Activated CD4-positive, CD25-positive, alpha-beta regulatory T cell treated with anti-CD3 and anti-CD28 coated beads, Interleukin-2, amount 50 U/mL, for 24 hours (primary cell): ENCODE measurements around the gene MAD1L1.

Experiments used
- ATAC-seq, 2 donors: fragments of 150-1000 bp; cut with Tn5 transposase; one replicate each; pipeline ENCODE4 v1.10.0; 2021; ENCODE audit warnings: mild to moderate bottlenecking in 1 of 2, moderate library complexity in 1 of 2

The MAD1L1 gene

DNA sequence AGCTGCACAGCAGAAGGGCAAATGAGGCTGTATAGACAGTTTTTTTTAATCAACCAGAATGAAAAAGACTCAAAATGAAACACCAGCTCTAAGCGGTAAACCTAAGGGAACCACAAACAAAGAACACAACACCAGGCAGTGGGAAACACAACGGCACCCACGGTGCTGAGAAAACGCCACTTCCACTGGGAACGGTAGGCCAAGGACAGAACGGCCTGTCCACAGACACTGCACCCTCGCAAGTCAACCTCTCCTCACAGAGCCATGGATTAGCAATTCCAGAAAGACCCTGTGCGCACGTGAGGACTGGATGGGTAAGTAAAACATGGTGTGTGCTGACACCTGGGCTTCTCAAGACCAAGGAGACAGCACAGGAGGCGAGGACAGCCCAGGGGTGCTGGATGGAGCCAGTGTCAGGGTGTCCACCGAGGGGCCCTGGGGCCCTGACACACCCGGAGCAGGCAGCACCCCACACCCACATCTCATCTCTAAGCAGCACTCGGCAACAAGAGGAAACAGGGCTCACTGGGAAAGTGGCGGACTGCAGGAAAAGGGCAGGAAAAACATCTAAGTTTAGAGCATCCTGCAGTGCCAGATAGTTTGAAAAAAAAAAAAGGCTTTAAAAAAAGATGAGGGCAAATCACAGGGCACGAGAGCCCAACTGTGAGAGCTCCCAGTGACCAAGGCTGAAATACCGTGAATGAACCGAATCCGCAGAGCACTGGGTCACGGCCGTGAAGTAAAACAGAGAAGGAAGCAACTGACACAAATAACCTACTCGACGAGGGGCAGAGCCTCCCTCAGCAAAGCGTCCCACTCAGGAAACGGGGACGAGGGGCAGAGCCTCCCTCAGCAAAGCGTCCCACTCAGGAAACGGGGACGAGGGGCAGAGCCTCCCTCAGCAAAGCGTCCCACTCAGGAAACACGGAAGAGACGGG lies 120.2 kb downstream of the MAD1L1 start:
- no peak for ATAC-seq

DNA sequence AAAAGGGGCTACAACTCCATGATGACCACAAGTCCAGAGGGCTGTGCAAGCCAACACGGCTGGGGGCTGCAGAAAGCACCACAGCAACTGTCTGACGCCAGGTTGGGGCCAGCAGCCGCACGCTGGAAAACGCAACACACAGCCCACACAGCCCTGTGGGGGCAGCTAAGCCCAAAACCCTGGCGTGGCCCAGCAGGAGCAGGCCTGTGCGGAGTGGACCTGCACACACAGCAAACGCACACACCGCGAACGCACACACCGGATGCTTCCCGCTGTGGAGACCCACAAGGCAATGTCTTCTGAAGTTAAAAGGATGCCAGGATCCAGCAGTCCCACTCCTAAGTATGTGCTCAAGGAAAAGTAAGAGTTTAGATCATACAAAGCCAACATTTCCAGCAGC lies 121.2 kb downstream of the MAD1L1 start:
- no peak for ATAC-seq

DNA sequence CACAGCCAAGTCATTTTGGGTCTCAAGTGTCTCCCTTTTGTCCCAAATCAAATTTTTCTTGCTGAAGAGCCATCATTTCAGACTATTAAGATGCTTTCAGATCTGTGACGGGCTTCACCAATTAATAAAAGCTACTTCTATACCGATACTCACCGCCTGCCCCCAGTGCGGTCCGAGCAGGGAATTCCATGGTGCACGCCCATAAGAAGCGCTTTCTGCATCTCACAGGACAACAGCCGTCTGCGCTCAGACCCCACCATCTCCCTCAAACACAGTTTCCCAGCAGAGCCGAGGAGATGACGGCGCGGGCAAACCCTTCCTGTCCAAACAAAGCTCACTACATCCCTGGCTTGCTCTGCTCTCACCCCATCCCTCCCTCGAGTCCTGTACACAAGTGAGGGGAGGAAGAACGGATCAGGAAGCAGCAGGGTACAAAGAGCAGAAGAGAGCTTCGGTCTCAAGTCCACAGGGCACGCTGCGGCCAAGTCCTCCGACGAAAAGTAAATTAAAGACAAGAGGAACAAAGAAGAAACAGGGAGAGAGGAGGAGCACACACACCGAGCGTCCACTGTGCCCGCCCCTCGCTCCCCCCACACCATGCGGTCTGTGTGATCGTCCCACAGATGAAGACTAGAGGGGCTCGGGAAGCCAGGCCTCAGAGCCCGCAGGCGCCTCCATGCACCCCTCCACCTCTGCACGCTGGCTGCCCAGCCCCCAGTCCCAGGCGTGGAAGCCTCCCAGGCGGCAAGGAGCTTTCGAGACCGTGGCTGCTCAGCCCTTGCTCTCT lies 121.9 kb downstream of the MAD1L1 start:
- ATAC-seq: no peak

DNA sequence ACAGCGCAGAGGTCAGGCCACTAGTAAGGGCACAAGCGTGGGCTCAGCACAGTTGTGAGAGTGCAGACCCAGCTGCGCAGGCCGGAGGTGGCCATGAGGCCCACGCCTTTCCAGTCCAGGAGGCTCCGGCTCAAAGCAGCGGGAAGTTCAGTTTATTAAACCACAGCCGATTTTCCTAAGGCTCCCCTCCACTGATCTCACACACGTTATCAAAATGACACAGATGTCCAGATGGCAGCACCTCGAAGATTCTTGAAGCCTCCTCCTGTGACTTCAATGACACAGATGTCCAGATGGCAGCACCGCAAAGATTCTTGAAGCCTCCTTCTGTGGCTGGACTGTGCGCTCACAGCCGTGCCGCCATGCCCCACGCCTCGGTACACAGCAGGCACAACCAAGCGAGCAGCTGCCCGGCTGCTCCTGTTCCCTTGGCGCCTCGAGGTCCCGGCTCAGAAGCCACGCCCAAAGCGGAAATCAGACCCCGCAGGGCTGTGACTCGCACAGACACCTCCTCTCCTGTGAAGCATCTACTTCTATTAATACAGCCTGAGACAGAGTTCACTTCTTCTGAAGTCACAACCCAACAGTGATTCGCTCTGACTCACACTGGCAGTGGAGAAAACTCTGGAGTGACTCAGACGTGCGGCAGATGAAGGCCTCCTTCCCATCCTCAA lies 122.7 kb downstream of the MAD1L1 start:
- peak; percentile 99 to 100 for ATAC-seq

DNA sequence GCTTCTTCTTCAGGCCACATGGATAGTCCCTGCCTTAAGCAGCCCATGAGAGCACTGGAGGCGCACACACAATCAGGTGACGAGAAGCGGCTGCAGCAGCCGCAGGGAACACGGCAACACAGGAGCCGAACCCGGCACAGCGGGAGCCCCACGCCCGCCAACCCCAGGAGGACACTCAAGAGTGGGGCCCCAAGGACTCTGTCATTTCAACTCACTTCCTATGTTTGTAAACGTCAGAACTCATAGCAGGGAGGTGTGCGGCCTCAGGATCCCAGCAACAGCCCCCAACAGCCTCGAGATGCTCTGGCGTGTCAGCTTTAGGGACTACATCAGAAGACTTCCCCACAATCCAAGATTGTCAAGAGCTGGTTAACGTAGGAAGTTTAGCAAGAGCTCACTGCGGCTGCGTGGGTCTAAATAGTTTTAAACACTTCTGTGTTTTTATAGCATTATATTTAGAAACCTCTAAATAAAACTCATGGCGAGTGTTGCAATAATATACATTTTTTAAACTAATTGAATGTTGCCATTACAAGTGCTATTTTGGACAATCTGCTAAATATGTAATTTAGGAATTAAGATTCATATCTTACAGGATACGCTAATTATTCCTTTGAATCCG lies 123.4 kb downstream of the MAD1L1 start:
- ATAC-seq: no peak

DNA sequence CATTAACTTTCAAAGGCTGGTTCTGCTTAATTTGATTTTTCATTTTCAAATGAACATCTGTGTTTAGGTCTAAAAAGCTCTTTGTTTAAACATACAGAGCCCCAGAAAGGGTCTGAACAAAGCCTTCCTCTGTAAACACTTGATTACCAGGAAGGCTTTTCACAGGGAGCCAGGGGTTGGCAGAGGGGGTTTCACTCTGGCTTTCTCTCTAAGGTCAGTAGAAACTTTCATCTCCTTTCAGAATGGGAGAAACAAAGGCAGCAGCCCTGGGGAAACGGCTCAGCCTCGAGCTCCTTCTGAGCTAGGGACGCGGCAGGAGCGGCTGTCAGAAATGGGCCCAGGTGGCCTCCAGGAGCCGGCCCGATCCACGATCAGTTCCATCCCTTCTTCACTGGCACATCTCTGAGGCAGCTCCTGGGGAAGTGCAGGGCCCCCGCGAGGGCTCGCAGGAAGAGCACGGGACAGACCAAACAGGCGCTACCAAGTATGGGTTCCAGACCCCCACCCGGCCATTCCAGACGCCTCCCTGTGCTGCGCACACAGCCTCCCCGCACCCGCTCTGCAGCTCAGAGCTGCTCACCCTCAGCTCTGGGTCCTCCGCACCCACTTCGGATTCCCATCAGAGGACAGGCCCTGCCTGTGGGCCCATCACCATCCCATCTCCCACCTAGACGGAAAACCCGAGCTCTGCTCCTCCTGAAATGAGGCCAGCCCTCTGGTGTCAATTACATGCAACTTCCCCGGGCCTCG lies 124.1 kb downstream of the MAD1L1 start:
- no peak for ATAC-seq

DNA sequence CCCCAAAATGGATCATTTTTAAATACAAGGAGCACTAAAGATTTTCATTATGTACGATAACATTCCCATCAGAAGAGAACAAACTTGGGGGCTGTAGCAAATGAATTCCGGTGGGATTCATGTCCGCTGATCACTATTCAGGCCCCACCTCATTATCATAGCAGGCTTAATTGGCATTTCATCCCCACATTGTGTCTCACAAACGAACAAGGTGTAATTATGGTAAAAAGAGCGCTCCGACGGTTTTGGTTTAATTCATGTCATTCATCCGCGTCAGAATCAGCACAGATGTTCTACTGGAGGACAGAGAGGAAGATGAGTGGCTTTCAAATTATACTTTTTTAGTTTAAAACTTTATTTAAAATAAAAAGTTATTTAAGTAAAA lies 124.7 kb downstream of the MAD1L1 start:
- ATAC-seq: no peak

DNA sequence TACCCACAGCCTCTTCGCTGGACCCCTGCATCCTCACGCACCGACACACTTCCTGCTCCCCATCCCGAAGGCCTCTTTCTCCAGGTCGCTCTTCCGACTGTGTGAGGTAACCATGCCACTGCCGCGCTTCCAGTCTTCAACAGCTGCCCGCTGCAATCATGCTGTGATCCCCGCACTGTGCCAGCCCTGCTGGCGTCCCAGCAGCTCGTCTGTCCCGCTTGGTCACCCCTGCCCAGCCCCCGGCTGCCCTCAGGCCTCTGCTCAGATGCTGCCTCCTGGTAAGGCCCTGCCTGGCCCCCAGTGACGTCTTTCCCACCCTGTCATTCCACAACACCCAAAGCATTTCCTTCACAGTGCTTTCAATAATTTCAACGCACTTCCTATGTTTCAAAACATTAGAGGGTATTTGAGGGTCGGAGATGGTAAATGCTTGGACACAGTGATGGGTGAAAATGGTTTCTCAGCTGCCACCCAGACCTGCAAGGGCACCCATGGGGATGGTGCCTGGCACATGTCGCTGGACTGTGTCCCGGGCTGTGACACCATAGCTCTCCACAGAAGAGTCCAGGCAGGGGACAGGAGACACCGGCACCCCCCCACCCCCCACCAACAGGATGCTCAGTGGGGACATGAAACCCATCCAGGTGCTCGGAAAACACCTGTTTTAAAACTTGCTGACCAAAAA lies 125.2 kb downstream of the MAD1L1 start:
- ATAC-seq: no peak

DNA sequence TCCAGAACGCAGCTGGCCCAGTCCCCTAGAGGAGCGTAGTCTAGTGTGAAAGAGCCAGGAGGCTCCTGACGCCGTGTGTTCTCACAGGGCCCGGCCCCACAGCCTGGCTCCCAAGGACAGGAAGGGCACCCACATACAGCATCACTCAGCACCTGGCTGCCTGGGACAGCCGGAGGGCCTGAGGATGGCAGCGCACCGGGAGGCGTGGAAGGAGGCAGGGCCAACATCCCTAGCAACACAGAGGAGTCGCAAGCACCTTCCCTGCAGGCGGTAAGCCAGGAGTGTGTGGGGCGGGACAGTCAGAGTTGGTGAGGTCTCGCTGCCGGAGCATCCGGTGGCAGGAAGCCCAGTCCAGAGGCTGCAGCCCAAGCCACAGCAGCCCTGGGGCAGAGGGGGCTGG lies 125.8 kb downstream of the MAD1L1 start:
- no peak for ATAC-seq

DNA sequence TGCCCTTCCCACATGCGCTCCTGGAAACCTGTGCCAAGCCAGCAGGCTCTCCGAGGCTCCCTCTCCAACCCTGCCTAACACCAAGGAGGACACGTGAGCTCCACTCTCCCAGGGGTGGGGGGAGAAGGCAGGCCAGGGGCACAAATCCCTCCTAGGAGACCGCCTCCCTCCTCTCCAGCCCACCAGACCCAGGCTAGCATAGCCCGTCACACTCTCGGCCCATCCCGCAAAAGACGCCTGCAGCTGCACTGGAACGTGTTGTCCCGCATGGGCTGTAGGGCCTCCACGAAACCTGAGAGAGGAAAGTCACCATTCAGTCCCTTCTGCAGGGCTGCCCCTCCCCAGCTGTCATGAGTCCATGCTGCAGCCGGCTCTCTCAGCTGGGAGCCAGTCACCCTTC lies 126.3 kb downstream of the MAD1L1 start:
- ATAC-seq: no peak

DNA sequence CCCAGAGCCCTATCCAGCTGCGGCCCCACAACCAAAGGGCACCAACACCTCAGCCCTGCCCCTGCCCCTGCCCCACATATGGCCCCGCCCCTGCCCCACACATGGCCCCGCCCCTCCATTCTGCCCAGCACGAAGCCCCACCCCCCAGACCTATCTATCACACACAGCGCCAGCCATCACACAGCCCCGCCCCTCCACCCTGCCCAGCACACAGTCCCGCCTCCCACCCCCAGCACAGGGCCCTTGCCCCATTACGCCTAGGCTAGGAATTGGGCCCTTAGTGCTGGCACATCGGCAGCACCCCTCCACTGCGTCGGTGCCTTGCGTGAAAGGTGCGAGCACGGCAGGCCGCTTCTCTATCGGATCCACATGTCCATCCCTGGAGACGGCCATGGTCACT lies 126.8 kb downstream of the MAD1L1 start:
- no peak for ATAC-seq

DNA sequence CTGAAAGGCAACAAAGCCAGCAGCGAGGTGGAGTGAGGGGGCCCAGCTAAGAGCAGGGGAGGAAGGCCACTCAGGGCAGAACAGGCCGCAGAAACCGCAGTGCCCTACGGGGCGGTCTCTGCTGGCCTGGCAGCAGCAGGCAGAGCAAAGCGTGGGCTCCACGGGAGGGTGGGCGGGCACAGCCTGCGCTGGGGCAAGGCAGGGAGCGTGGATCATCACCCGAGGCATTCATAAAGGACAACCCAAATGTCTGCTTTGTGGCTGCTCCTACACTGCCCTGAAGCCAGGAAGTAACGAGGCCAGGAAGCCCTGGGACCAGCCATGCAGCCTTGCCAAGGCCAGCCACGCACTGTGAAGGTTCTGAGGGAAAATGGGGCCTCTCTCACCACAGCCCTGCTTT lies 127.5 kb downstream of the MAD1L1 start:
- ATAC-seq: no peak

DNA sequence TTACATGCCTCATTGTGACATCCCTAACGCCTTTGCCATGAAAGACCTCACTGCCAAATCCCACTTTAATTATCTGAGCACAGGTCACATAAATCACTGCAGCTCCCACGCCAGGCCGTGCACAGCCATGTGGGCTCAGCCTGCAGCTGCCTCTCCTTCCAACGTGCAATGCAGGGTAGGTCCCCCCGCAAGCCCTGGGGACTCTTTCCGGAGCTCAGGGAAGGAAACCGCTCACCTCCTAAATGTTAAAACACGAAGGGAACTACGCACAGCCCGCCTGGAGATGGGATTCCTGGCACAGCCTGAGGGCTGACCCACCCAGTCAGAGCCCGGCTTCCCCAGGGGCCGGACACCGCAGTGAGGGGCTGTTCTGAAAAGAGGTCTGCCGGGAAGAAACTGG lies 128.0 kb downstream of the MAD1L1 start:
- ATAC-seq: no peak

DNA sequence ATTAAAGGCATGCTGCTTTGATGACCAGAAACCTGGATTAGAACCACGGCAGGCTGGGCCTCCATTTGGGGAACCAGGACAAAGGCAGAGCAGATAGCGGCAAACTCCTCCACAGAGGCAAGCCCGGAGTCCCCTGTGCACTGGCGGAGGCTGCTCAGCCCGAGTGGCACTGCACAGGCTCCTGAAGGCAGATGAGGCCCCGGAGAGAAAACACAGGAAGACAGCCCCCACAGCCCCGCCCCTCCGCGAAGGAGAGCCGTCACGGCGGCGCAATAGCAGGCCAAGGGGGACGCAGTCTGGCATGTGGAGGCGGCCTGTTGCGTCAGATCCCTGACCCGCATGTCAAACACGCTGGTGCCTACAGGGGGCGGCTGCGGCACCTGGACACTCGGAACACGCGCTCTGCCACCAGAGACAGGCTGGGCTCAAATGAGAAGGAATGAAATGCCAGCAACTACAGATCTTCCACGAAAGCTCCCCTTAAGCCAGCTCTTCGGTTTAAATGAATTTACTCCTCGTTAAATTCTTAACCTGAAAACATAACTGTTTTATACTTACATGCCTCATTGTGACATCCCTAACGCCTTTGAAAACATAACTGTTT lies 128.5 kb downstream of the MAD1L1 start:
- peak; percentile 68 to 71 for ATAC-seq

DNA sequence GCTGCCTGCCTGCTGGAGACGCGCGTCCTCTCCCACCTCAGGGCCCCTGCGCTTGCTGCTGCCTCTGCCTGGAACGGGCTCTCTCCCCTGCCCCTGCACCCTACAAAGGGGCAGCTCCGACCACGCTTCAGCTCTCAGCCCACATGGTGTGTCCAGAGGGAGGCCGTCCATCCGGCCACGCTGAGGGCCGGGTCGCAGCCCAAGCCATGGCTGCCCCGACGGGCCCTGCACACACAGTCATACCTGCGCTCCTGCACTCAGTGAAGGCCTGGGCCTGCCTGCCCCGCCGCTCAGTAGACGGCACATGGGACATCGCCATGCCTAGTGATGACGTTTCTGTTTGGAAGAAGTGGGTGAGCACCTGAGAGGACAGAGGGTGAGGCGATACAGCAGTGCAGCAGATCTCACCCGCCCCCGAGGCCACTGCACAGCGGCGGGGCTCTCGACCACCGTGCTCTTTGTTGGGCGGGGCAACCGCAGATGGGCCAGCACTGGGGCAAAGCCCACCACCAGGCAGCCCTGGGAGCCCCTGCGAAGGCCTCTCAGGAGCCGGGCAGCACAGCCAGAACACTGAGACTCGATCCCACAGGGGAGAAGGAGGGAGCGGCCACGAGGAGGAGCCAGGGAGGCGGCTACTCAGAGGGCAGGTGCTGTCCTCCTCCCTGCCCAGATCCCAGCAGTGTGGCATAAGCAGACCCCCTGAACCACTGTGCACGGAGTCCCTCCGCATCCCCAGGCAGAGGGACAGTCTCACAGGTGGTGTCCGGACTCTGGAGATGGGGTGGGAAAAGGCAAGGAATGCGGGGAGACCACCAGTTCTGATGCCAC lies 129.5 kb downstream of the MAD1L1 start:
- no peak for ATAC-seq

DNA sequence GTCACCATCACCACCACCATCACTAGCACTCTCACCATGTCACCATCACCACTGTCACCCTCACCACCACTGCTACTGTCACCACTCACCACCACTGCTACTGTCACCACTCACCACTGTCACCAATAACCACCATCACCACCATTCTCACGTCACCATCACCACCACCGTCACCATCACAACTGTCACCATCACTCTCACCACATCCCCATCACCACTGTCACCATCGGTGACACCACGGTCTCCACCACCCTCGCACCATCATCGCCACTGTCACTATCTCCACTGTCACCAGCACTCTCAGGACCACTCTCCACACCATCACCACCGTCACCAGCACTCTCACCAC lies 130.4 kb downstream of the MAD1L1 start:
- ATAC-seq: no peak

DNA sequence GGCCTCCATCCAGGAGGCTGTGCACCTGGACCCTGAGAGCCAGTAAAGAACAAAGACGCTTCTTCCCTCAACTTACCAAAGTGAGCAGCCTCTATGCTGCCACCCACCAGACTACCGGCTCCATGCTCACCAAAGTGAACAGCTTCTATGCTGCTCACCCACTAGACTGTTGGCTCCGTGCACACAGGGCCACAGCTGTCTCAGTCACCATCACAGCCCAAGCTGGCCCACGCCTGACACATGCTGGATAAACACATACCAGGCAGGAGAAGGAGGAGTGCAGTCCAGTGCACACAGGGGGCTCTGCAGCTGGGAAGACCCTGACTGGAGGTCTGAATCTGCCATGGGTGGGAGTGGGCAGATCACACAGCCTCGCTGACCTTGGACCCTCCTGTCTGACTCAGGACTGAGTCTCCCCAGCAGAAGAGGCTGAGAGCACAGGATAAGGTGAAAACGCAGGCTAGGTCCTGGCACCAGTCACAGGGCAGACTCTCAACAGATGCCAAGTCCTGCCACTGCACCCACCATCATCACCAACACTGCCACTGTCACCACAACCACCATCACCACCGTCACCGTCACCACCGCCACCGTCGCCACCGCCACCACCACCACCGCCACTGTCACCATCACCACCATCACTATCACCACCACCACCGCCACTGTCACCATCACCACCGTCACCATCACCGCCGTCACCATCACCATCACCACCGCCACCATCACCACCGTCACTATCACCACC lies 130.9 kb downstream of the MAD1L1 start:
- ATAC-seq: no peak

DNA sequence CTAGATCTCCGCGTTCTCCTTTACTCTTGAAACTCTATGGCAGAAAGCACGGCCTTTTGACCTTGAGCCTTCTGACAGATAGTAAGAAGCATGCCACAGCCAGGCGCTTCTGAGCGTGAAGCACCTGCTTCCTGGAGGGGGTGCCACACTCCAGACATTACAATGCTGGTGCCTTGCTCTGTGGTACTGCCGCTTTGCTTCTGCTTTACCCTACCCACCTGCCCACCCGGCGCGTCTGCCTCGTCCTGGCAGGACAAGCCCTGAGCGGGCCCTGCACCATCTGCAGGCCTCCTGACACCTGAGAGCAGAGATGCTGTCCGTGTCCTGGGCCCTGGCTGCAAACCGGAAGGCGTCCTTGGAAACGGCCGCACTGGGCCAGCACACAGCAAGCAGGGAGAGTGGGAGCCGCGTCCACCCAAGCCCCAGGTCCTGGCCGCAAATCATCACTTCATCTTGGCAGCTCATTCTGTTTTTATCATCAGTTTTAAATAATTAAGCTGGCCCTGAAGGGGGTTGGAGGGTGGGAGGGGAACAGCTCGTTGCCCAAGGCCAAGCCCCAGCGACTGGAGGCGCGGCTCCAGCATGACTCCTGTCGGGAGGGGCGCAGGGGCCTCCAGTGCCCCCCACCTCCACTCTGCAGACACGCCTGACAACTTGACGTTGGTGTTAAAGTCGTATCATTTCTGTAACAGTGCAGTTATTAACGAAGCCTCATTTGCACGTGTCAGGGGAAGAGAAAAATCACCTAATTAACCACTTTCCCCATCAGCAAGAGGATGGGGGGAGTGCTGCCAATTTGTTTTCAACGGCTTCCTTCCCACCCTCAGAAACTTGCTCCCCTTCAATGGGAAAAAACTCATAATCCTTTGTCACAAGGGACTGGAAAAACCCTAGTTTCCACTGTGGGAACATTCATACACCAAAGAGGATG lies 132.2 kb downstream of the MAD1L1 start:
- ATAC-seq: peak in 1 of 2 donors; percentile 22
